Stomach (tissue), 4 donors: ENCODE results near the gene C1D.

ENCODE experiments used
- EP300 ChIP-seq: sonication (generic); formaldehyde crosslinking; IDR thresholded peaks from one replicate; pipeline ENCODE4 v1.6.1; 2017; ENCODE audit warnings: antibody characterized with exemption
- POLR2A ChIP-seq, 4 donors: fragments of 450-650 bp; IDR thresholded peaks; one replicate each; pipeline ENCODE4 v1.6.1; 2016; ENCODE audit warnings: antibody characterized with exemption in 4 of 4, control low read depth in 2 of 4, mild to moderate bottlenecking in 1 of 4, moderate library complexity in 1 of 4
- POLR2AphosphoS5 ChIP-seq, 3 donors: sonication (generic); formaldehyde crosslinking; IDR thresholded peaks; one replicate each; pipeline ENCODE4 v1.6.1; 2016; ENCODE audit warnings: antibody characterized with exemption in 3 of 3
- TF ChIP-seq, protein P1 (sequence below), 7 experiments: fragments of 450-650 bp in 4 of 7; fragments of 200-600 bp in 3 of 7; sonication (generic) in 3 of 7; IDR thresholded peaks; one replicate each; pipeline ENCODE4 v1.5.1; 2016 to 2019; ENCODE audit warnings: antibody characterized with exemption in 7 of 7, control low read depth in 2 of 7, mild to moderate bottlenecking in 1 of 7

GRCh38 chr2:68043032-68043431 lies 19.8 kb downstream of the C1D start:
- TF ChIP-seq, protein P1, sequence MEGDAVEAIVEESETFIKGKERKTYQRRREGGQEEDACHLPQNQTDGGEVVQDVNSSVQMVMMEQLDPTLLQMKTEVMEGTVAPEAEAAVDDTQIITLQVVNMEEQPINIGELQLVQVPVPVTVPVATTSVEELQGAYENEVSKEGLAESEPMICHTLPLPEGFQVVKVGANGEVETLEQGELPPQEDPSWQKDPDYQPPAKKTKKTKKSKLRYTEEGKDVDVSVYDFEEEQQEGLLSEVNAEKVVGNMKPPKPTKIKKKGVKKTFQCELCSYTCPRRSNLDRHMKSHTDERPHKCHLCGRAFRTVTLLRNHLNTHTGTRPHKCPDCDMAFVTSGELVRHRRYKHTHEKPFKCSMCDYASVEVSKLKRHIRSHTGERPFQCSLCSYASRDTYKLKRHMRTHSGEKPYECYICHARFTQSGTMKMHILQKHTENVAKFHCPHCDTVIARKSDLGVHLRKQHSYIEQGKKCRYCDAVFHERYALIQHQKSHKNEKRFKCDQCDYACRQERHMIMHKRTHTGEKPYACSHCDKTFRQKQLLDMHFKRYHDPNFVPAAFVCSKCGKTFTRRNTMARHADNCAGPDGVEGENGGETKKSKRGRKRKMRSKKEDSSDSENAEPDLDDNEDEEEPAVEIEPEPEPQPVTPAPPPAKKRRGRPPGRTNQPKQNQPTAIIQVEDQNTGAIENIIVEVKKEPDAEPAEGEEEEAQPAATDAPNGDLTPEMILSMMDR (IDR thresholded peaks at IDR 0.05), result no peak
- TF ChIP-seq POLR2AphosphoS5 (IDR thresholded peaks at IDR 0.05) (no peak), EP300 (no peak), POLR2A (IDR thresholded peaks at IDR 0.05) (no peak)
